Epithelial cell of proximal tubule (primary cell): ENCODE results near the gene TARBP1. TPM values are rescaled to one million over a fixed set of nuclear protein-coding genes. Genes with fewer than 3 reads are reported as not detected.

Experiments
- DNase-seq: peaks from one replicate; pipeline ENCODE4 v3.0.0-alpha.2; 2011; ENCODE audit warnings: low read depth
- H3K4me3 ChIP-seq: 2 replicates; pipeline ENCODE4 v1.5.1; 2011; ENCODE audit warnings: low read depth, mild to moderate bottlenecking, low read length
- total RNA-seq: library from RNA; depleted of rRNA; stranded (reverse); fragments of >200 nt; gene quantifications from 2 replicates; pipeline ENCODE4 v1.2.3, GENCODE V29; 2015
- TF ChIP-seq, protein P1 (sequence below): conservative IDR thresholded peaks from 2 replicates; pipeline ENCODE4 v1.5.1; 2012; ENCODE audit warnings: low read depth, mild to moderate bottlenecking, low read length

Gene TARBP1
- total RNA-seq, 1 donor from 2014 or later: 31.2 TPM

DNA sequence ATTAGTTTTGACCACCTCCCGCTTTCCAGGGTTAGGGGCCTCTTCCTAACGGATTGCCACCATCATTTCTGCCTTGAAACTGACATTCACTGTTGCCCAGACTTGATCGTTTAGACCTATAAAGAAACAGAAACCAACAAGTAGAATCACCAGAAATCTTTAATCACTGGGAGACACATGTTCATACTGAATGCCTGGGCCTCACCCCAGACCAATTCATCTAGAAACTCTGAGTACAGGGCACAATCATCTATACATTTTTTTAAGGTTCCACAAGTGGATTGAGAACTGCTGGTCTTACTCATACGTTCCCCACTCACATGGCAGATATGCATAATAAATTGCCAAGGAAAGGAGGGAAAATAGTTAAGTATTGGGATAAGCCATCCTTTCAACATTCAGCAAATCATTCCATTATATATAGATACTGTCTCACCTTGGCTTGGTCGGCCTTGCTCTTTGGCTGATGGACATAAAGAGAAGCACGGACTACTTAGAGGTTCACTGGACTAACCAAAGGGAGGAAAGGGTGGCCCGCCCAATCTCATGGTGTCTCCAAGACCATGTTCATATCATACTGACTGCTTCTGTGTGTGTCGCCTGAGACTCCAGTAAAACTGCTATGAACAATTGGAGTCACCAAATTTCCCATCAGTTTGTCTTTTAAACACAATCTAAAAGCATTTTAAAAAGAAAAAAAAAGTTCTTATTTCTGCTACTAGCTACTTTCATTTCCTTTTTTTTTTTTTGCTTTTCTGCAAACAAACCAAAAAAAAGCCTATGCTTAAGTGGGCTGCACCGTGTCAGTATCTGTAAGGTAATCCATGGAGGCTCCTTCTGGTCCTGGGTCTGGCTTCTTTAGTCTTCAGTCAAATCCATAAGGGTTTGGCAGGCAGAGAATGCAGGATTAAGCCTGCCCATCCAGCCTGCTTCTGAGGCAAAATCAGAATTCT is 9.4 kb upstream of the TARBP1 start:
- no peak overlapping the region for H3K4me3 ChIP-seq
- DNase-seq: no peak
- TF ChIP-seq, protein P1, sequence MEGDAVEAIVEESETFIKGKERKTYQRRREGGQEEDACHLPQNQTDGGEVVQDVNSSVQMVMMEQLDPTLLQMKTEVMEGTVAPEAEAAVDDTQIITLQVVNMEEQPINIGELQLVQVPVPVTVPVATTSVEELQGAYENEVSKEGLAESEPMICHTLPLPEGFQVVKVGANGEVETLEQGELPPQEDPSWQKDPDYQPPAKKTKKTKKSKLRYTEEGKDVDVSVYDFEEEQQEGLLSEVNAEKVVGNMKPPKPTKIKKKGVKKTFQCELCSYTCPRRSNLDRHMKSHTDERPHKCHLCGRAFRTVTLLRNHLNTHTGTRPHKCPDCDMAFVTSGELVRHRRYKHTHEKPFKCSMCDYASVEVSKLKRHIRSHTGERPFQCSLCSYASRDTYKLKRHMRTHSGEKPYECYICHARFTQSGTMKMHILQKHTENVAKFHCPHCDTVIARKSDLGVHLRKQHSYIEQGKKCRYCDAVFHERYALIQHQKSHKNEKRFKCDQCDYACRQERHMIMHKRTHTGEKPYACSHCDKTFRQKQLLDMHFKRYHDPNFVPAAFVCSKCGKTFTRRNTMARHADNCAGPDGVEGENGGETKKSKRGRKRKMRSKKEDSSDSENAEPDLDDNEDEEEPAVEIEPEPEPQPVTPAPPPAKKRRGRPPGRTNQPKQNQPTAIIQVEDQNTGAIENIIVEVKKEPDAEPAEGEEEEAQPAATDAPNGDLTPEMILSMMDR: no peak

DNA sequence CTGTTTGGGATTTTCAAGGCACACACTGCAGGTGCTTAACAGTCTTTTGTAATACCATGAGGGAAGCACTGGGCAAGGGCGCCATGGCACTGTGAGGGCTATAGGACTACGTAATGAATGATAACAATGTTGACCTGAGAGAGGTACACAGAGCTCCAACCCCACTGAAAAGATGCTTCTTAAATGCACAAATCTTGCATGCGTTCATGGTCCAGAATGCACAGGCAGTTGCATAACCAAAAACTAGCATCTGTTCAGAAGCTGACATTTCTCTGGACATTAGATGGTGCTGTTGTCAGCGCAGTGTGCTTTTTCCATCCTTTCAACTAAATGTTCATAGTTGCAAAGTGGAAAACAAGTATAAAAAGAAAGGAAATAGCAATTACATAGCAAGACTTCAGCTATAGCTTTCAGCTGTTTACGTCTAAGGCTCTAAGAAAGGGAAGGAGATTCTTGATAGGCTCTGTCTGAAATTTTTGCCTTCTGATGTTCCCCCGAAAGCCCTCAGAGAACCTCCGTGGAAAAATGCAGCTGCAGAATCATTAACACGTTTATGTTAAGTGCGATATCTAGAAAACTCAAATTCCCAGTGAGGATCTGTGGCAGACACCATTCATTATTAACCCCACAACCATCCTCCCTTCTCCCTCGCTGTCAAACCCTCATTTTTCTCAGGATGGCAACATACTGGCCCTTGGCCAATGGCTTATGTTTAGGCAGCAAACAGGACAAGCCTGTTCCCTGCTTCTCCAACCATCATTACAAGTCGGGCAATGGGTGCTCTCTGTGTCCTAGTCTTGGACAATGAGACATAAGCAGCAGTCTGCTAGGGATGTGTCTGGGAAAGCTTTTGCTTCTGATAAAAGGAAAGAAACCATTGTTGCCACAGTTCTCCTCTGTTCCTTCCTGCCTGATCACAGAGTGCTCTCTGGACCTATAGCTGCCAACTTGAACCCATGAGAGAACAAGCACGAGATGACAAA is 8.2 kb upstream of the TARBP1 start:
- TF ChIP-seq, protein P1: peak; percentile 78
- H3K4me3 ChIP-seq: no peak overlapping the region
- DNase-seq: no peak

DNA sequence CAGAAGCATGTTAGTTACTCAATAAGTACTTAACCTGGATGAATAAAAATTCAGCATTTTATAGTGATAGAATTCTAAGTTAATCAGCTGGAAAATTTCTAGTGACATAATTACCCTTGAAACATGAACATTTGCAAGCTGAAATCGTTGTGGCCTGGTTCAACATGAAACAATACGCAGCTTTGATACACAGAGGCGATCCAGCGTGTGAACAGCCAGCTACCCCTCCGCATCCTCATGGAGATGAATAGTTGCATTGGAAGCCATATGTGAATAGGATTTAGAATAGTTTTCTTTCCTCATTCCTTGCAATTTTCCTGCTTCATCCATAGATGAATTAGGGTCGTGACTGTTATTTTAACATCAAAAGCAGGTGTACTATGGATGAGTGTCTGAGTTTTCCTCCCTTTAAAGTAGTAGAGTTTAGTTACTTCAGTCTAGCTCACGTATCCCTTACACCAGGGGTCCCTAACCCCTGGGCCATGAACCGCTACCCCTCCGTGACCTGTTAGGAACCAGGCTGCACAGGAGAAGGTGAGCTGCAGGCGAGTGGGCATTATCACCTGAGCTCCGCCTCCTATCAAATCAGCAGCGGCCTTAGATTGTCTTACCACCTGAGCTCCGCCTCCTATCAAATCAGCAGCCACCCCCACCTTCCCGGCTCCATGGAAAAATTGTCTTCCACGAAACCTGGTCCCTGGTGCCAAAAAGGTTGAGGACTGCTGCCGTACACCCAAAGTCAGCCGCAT is 6.2 kb upstream of the TARBP1 start:
- TF ChIP-seq, protein P1: no peak
- DNase-seq: no peak
- H3K4me3 ChIP-seq: no peak overlapping the region

DNA sequence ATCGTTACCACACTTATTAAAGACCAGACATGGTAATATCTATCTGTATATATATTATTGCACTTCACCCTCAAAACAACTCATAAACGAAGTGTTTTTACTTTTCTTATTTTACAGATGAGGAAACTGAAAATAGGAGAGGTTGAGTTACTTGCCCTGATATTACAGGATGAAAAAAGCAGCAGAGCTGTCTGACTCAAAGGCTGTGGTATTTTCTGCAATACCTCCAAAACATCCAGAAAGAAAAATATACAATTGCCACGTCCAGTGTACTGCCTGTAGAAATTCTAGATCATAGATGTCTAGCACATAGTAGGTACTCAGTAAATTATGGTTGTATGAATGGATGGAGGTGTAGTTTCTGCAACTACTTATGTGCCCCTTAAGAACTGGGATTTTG is 5.2 kb upstream of the TARBP1 start:
- TF ChIP-seq, protein P1: no peak
- no peak overlapping the region for H3K4me3 ChIP-seq
- no peak for DNase-seq

DNA sequence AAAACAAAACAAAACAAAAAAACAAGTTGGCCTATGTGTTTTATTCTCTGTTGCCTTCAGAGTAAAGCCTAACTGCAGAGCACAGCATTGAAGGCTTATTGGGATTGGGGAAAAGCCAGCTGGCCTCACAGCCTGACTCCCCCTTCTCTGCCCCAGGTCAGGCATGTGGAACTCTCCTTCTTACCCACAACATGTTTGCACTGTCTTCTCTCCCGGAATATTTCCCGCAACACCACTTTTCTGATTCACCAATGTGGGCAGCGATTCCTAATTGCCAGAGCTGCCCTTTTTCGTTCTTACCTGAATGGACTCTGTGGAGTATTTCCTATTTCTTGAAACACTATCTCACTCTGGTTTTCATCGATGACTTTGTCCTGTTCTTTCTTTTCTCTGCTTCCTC is 2.8 kb upstream of the TARBP1 start:
- TF ChIP-seq, protein P1: no peak
- H3K4me3 ChIP-seq: no peak overlapping the region
- no peak for DNase-seq

DNA sequence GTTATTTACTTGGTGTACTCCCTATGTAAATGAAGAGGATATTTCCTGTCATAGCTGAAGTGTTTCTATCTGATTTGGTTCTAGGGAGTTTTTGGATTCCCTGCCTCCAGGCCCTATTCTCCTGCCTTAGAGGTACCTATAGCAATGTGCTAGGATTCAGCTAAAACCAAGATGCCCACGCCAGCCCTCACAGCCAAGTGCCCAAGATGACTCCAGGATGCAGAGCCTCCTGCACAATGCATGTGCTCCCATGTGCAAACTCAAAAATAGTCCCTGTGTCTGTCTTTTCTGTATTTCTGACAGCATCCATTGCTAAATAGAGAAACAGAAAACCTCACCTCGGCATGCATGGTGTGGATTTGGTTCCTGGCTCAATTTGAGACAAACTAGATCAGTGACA is 887 bp upstream of the TARBP1 start:
- TF ChIP-seq, protein P1: no peak
- H3K4me3 ChIP-seq: no peak overlapping the region

More for the DNA sequence above, 887 bp upstream of the TARBP1 start:
- no peak for DNase-seq
